GM18867 (cell line): ENCODE measurements around the gene BTN2A1.

Source experiments
- ATAC-seq: cut with Tn5 transposase; IDR thresholded peaks from one replicate; pipeline ENCODE4 v1.9.1; 2021; ENCODE audit warnings: mild to moderate bottlenecking, moderate library complexity; ENCODE audit not compliant: unreplicated experiment

The BTN2A1 gene

GRCh38 chr6:26465776-26466175 is 8.0 kb downstream of the BTN2A1 start:
- ATAC-seq, result no peak

GRCh38 chr6:26468829-26469228 is 11.1 kb downstream of the BTN2A1 start:
- no peak for ATAC-seq

- ATAC-seq, result no peak
Measured at GRCh38 chr6:26470643-26471042, 12.9 kb downstream of the BTN2A1 start.

GRCh38 chr6:26471970-26472369 is 14.2 kb downstream of the BTN2A1 start:
- no peak for ATAC-seq

- ATAC-seq, result no peak
Measured at GRCh38 chr6:26472549-26473290, 15.0 kb downstream of the BTN2A1 start.

GRCh38 chr6:26473429-26473757 is 15.6 kb downstream of the BTN2A1 start:
- no peak for ATAC-seq

GRCh38 chr6:26473758-26474438 is 16.1 kb downstream of the BTN2A1 start:
- peak; percentile 91 for ATAC-seq

GRCh38 chr6:26474439-26474881 is 16.7 kb downstream of the BTN2A1 start:
- ATAC-seq, result no peak

- ATAC-seq, result no peak
Measured at GRCh38 chr6:26475823-26476729, 18.3 kb downstream of the BTN2A1 start.

- ATAC-seq, result no peak
Measured at GRCh38 chr6:26476896-26477295, 19.1 kb downstream of the BTN2A1 start.

GRCh38 chr6:26477426-26477825 is 19.7 kb downstream of the BTN2A1 start:
- no peak for ATAC-seq

- no peak for ATAC-seq
Measured at GRCh38 chr6:26478100-26478984, 20.6 kb downstream of the BTN2A1 start.

GRCh38 chr6:26478985-26479278 is 21.2 kb downstream of the BTN2A1 start:
- no peak for ATAC-seq

GRCh38 chr6:26482338-26482737 is 24.6 kb downstream of the BTN2A1 start:
- ATAC-seq, result no peak

- no peak for ATAC-seq
Measured at GRCh38 chr6:26483727-26484126, 26.0 kb downstream of the BTN2A1 start.

- ATAC-seq, result no peak
Measured at GRCh38 chr6:26484161-26484560, 26.4 kb downstream of the BTN2A1 start.

GRCh38 chr6:26485112-26485780 is 27.5 kb downstream of the BTN2A1 start:
- no peak for ATAC-seq

GRCh38 chr6:26486358-26486757 is 28.6 kb downstream of the BTN2A1 start:
- no peak for ATAC-seq

- no peak for ATAC-seq
Measured at GRCh38 chr6:26487466-26487865, 29.7 kb downstream of the BTN2A1 start.
